ENCODE data around the gene UGT1A9.

GRCh38 chr2:233690444-233690843, 18.7 kb downstream of the UGT1A9 start:
- TF ChIP-seq FOXK2 (IDR thresholded peaks at IDR 0.05): no peak
- TF ChIP-seq BHLHE40 (IDR thresholded peaks at IDR 0.05; ENCODE audit: borderline replicate concordance): no peak
- no peak for TF ChIP-seq TARDBP (IDR thresholded peaks at IDR 0.05)
- TF ChIP-seq FOXM1 (IDR thresholded peaks at IDR 0.05; ENCODE audit: borderline replicate concordance): no peak
- TF ChIP-seq SP1 (IDR thresholded peaks at IDR 0.05): no peak
- no peak for TF ChIP-seq NFRKB (IDR thresholded peaks at IDR 0.05)
- TF ChIP-seq SUZ12 (IDR thresholded peaks at IDR 0.05): no peak
- no peak for TF ChIP-seq HDGF (IDR thresholded peaks at IDR 0.05; ENCODE audit: borderline replicate concordance)
- TF ChIP-seq ZNF384 (IDR thresholded peaks at IDR 0.05): no peak
- no peak for TF ChIP-seq FOXA1 (IDR thresholded peaks at IDR 0.05)
- TF ChIP-seq ARNT (IDR thresholded peaks at IDR 0.05): no peak
- TF ChIP-seq L3MBTL2 (conservative IDR thresholded peaks at IDR 0.05): no peak
- no peak for TF ChIP-seq ELF4 (IDR thresholded peaks at IDR 0.05)

Data from HEK293T (cell line).